Tibial nerve (tissue), 4 donors: ENCODE data around the gene PLEKHG4. TPM values are rescaled to one million over a fixed set of nuclear protein-coding genes. Genes with fewer than 3 reads are reported as not detected.

Source experiments
- DNase-seq, 2 donors: peaks; one replicate each; pipeline ENCODE4 v3.0.0-alpha.2; 2019; ENCODE audit warnings: low spot score in 2 of 2
- H3K27ac ChIP-seq, 4 donors: fragments of 200-600 bp; sonication (generic) in 3 of 4; one replicate each; pipeline ENCODE4 v1.5.1; 2017 to 2019; ENCODE audit warnings: mild to moderate bottlenecking in 1 of 4
- H3K27me3 ChIP-seq, 2 donors: fragments of 200-600 bp; sonication (generic) in 1 of 2; one replicate each; pipeline versions ENCODE4 v1.5.1 to v1.6.0; 2017 to 2019
- H3K36me3 ChIP-seq, 3 donors: fragments of 200-600 bp; sonication (generic); one replicate each; pipeline ENCODE4 v1.5.1; 2018 to 2019
- H3K4me1 ChIP-seq, 4 donors: fragments of 200-600 bp; sonication (generic) in 3 of 4; one replicate each; pipeline ENCODE4 v1.5.1; 2017 to 2019
- H3K4me3 ChIP-seq, 4 donors: fragments of 200-600 bp; sonication (generic) in 3 of 4; one replicate each; pipeline ENCODE4 v1.5.1; 2017 to 2019; ENCODE audit warnings: mild to moderate bottlenecking in 1 of 4, moderate library complexity in 1 of 4
- H3K9me3 ChIP-seq, 4 donors: fragments of 200-600 bp; sonication (generic) in 3 of 4; one replicate each; pipeline ENCODE4 v1.5.1; 2017 to 2019
- EP300 ChIP-seq, 2 donors: sonication (generic); formaldehyde crosslinking; IDR thresholded peaks; one replicate each; pipeline ENCODE4 v1.6.1; 2017; ENCODE audit warnings: antibody characterized with exemption in 2 of 2, mild to moderate bottlenecking in 1 of 2
- POLR2A ChIP-seq, 2 donors: fragments of 450-650 bp; IDR thresholded peaks; one replicate each; pipeline ENCODE4 v1.6.1; 2017; ENCODE audit warnings: antibody characterized with exemption in 2 of 2, mild to moderate bottlenecking in 2 of 2, moderate library complexity in 2 of 2
- WGBS, 2 donors: methylation state at CpG; one replicate each; pipeline ENCODE4 v1.1.5; 2018; 5-methylcytosine and 5-hydroxymethylcytosine counted together
- total RNA-seq, 4 donors: library from RNA; depleted of rRNA; stranded (reverse); fragments of >200 nt; gene quantifications; one replicate each; pipeline ENCODE4 v1.1.0, GENCODE V29; 2016
- TF ChIP-seq, protein P1 (sequence below), 5 experiments: fragments of 200-600 bp in 3 of 5; fragments of 450-650 bp in 2 of 5; sonication (generic) in 3 of 5; IDR thresholded peaks; one replicate each; pipeline ENCODE4 v1.5.1; 2016 to 2019; ENCODE audit warnings: antibody characterized with exemption in 5 of 5, mild to moderate bottlenecking in 3 of 5, moderate library complexity in 2 of 5

Gene PLEKHG4
- total RNA-seq, 4 donors from 2014 or later = 25.6 to 42.4 (median 34.6) TPM

DNA sequence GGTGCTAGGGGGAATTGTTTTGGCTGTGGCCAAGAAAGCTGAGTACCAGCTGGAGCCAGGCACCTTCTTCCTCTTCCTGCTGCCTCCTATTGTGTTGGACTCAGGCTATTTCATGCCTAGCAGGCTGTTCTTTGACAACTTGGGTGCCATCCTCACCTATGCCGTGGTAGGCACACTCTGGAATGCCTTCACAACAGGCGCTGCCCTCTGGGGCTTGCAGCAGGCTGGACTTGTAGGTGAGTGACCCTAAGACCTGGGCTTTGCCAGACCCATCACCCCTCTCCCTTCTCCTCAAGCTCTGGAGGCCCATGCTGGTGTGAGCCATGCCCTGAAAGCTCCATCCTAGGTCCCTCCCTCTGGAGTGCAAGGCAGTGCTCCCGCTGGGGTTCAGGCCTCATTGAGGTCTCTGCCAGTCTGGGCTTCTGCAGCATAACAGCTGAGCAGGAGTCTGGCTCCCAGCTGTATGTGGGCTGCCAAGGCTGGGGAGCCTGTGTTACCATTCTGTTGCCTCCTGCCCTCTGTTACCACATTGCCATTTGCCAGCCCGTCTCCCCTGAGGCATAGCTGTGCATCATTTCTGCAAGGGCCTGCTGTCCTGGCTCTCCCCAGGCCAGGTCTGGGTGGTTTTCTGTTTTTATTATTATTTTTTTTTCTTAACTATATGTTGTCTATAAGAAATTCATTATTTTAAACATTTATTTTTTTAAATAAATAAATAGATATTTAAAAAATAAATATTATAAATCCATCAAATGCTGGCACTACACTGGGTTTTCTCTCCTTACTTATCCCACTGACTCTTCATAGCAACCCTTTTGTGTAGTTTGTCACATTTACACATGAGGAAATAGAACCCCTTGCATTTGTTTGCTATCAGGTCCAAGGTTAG lies 26.5 kb upstream of the PLEKHG4 start:
- H3K36me3 ChIP-seq = no peaks in the 10 kb centered on the region
- no peak for TF ChIP-seq POLR2A (IDR thresholded peaks at IDR 0.05)
- no peak for TF ChIP-seq EP300 (IDR thresholded peaks at IDR 0.05)
- TF ChIP-seq, protein P1, sequence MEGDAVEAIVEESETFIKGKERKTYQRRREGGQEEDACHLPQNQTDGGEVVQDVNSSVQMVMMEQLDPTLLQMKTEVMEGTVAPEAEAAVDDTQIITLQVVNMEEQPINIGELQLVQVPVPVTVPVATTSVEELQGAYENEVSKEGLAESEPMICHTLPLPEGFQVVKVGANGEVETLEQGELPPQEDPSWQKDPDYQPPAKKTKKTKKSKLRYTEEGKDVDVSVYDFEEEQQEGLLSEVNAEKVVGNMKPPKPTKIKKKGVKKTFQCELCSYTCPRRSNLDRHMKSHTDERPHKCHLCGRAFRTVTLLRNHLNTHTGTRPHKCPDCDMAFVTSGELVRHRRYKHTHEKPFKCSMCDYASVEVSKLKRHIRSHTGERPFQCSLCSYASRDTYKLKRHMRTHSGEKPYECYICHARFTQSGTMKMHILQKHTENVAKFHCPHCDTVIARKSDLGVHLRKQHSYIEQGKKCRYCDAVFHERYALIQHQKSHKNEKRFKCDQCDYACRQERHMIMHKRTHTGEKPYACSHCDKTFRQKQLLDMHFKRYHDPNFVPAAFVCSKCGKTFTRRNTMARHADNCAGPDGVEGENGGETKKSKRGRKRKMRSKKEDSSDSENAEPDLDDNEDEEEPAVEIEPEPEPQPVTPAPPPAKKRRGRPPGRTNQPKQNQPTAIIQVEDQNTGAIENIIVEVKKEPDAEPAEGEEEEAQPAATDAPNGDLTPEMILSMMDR (IDR thresholded peaks at IDR 0.05) = no peak
- H3K4me1 ChIP-seq = peaks cover 0 to 18% (median 8%) of the 10 kb centered on the region in 4 donors
- no peaks in the 10 kb centered on the region for H3K9me3 ChIP-seq
- DNase-seq = no peak
- WGBS, 2 donors = 86 to 93% methylated on average over 4 of the region's 4 CpGs
- H3K4me3 ChIP-seq = no peak overlapping the region
- H3K27ac ChIP-seq = no peak overlapping the region
- peaks cover 0 to 9% of the 10 kb centered on the region in 2 donors for H3K27me3 ChIP-seq

DNA sequence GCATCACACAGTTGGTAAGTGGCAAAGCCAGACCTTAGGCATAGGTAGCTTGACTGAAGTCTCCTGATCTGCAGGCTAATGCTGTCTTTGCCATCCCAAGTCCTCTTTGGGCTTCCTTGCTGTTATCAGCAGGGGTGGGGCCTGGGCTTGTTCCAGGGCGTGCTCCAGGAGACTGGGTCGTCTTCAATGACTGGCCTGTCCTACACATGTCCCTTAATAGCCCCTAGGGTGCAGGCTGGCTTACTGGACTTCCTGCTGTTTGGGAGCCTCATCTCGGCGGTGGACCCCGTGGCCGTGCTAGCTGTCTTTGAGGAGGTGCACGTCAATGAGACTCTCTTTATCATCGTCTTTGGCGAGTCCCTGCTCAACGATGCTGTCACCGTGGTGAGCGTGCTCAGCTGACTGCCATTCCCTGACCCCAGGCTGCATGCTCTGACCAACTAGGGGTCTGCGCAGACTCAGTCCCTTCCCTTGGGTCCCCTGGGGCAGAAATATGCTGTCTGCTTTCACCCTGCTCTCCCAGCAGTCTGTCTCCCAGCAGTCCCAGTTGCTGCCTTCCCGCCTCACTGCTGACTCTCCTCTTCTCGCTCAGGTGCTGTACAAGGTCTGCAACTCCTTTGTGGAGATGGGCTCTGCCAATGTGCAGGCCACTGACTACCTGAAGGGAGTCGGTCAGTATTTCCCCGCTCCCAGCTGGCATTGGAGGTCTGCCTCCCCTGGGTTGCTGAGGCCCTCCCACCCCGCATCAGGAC lies 24.4 kb upstream of the PLEKHG4 start:
- H3K4me1 ChIP-seq = no peaks in the 10 kb centered on the region
- H3K4me3 ChIP-seq = no peak overlapping the region
- DNase-seq = no peak
- no peaks in the 10 kb centered on the region for H3K36me3 ChIP-seq
- H3K27me3 ChIP-seq = no peaks in the 10 kb centered on the region
- 79 to 88% methylated on average over 17 to 18 of the region's 18 CpGs for WGBS, 2 donors
- no peaks in the 10 kb centered on the region for H3K9me3 ChIP-seq
- H3K27ac ChIP-seq = no peak overlapping the region
- TF ChIP-seq POLR2A (IDR thresholded peaks at IDR 0.05) = no peak

DNA sequence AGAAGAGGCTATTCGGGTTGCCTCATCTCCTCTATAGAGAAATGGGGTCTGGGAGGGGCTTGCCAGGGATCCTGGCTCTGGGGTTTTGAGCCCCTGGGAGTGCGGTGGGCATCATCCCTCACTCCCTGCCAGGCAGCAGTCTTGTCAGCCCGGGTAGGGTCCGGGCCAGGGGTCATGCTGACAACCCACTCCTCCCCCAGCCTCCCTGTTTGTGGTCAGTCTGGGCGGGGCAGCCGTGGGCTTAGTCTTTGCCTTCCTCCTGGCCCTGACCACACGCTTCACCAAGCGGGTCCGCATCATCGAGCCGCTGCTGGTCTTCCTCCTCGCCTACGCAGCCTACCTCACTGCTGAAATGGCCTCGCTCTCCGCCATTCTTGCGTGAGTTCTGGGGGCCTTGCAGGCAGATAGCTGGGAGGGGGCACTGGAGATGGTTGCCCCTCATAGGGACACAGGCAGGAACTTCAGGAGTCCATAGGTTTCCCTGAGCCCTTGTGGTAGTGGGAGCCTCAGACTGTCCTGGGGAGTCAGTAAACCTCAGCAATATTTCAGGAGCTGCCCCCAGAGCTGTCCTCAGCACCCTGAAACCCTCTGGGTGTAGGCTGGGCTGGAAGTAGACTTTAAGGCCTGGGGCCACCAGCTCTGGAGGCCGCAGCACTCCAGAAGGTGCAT lies 23.6 kb upstream of the PLEKHG4 start:
- Histone ChIP-seq H3K27ac (no peak overlapping the region), H3K9me3 (no peaks in the 10 kb centered on the region), H3K4me1 (no peaks in the 10 kb centered on the region), H3K4me3 (no peak overlapping the region), H3K27me3 (no peaks in the 10 kb centered on the region), H3K36me3 (no peaks in the 10 kb centered on the region)
- TF ChIP-seq, protein P1 (IDR thresholded peaks at IDR 0.05) = no peak
- TF ChIP-seq POLR2A (IDR thresholded peaks at IDR 0.05) (no peak), EP300 (IDR thresholded peaks at IDR 0.05) (no peak)
- WGBS, 2 donors = 90 to 95% methylated on average over 10 to 17 of the region's 17 CpGs
- no peak for DNase-seq

DNA sequence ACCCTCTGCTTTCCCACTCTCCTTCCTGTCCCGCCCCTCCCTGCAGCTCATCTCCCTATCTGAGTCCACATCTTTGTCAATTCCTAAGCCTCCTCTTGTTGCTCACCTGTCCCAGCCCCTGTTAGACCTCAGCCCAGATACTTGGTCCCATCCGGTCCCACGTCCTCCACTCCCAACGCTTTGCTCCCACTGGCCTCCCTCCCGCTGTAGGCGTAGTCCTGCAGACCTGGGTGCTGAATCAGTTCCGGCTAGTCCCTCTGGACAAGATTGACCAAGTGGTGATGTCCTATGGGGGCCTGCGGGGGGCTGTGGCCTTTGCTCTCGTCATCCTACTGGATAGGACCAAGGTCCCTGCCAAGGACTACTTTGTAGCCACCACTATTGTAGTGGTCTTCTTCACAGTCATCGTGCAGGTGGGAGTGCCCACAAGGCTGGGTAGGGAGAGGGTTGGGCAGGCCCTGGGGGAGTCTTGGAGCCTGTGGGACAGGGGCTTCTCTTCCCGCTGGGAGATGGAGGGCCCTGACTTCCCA lies 22.6 kb upstream of the PLEKHG4 start:
- 90 to 93% methylated on average over 11 of the region's 11 CpGs for WGBS, 2 donors

More for the DNA sequence above, 22.6 kb upstream of the PLEKHG4 start:
- no peaks in the 10 kb centered on the region for H3K36me3 ChIP-seq
- TF ChIP-seq POLR2A (IDR thresholded peaks at IDR 0.05) = no peak
- TF ChIP-seq, protein P1 (IDR thresholded peaks at IDR 0.05) = no peak
- TF ChIP-seq EP300 (IDR thresholded peaks at IDR 0.05) = no peak
- no peak for DNase-seq
- H3K4me1 ChIP-seq = no peaks in the 10 kb centered on the region
- H3K9me3 ChIP-seq = no peaks in the 10 kb centered on the region
- no peak overlapping the region for H3K27ac ChIP-seq
- no peaks in the 10 kb centered on the region for H3K27me3 ChIP-seq
- no peak overlapping the region for H3K4me3 ChIP-seq
